Uterus (tissue), 2 donors: ENCODE measurements around the gene ZFYVE28.

ENCODE experiments used
- POLR2A ChIP-seq, 2 donors: fragments of 450-650 bp; IDR thresholded peaks; one replicate each; pipeline ENCODE4 v1.6.1; 2016; ENCODE audit warnings: antibody characterized with exemption in 2 of 2, mild to moderate bottlenecking in 1 of 2, moderate library complexity in 1 of 2
- TF ChIP-seq, protein P1 (sequence below), 4 experiments: fragments of 200-600 bp in 2 of 4; fragments of 450-650 bp in 2 of 4; sonication (generic) in 2 of 4; IDR thresholded peaks; one replicate each; pipeline ENCODE4 v1.5.1; 2016 to 2019; ENCODE audit warnings: antibody characterized with exemption in 4 of 4, mild to moderate bottlenecking in 2 of 4, moderate library complexity in 1 of 4

DNA sequence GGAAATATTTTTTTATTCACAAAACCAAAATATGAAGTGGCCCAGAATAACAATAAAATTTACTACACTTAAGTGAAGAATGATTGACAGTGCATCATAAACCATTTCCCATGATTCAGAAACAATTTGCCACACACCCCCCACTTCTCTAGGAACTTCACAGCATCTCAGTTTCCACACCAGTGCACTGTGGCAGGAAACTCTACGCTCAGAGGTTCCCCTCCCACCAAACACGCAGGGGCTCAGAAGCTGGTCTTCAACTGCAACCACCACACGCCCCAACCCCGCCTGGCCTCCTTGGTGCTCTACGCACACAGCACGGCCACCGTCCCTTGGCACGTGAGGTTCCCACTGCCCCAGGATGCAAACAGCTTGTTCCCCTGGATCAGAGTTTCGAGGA, 63.7 kb downstream of the ZFYVE28 start:
- TF ChIP-seq, protein P1, sequence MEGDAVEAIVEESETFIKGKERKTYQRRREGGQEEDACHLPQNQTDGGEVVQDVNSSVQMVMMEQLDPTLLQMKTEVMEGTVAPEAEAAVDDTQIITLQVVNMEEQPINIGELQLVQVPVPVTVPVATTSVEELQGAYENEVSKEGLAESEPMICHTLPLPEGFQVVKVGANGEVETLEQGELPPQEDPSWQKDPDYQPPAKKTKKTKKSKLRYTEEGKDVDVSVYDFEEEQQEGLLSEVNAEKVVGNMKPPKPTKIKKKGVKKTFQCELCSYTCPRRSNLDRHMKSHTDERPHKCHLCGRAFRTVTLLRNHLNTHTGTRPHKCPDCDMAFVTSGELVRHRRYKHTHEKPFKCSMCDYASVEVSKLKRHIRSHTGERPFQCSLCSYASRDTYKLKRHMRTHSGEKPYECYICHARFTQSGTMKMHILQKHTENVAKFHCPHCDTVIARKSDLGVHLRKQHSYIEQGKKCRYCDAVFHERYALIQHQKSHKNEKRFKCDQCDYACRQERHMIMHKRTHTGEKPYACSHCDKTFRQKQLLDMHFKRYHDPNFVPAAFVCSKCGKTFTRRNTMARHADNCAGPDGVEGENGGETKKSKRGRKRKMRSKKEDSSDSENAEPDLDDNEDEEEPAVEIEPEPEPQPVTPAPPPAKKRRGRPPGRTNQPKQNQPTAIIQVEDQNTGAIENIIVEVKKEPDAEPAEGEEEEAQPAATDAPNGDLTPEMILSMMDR (IDR thresholded peaks at IDR 0.05), result no peak
- TF ChIP-seq POLR2A (IDR thresholded peaks at IDR 0.05), result no peak
